GM12865 (cell line): ENCODE results near the gene CTCFL.

Experiments
- DNase-seq: peaks from one replicate; pipeline ENCODE4 v3.0.0; 2010; ENCODE audit warnings: low read depth
- H3K4me3 ChIP-seq: 2 replicates; pipeline ENCODE4 v1.5.1; 2011; ENCODE audit warnings: mild to moderate bottlenecking, low read depth, low read length, control low read depth
- CTCF ChIP-seq: IDR thresholded peaks from 2 replicates; pipeline ENCODE4 v1.5.1; 2011; ENCODE audit warnings: low read length, control low read depth, low read depth, inconsistent platforms; ENCODE audit not compliant: insufficient read depth; ENCODE audit errors: missing control alignments

The CTCFL gene

DNA sequence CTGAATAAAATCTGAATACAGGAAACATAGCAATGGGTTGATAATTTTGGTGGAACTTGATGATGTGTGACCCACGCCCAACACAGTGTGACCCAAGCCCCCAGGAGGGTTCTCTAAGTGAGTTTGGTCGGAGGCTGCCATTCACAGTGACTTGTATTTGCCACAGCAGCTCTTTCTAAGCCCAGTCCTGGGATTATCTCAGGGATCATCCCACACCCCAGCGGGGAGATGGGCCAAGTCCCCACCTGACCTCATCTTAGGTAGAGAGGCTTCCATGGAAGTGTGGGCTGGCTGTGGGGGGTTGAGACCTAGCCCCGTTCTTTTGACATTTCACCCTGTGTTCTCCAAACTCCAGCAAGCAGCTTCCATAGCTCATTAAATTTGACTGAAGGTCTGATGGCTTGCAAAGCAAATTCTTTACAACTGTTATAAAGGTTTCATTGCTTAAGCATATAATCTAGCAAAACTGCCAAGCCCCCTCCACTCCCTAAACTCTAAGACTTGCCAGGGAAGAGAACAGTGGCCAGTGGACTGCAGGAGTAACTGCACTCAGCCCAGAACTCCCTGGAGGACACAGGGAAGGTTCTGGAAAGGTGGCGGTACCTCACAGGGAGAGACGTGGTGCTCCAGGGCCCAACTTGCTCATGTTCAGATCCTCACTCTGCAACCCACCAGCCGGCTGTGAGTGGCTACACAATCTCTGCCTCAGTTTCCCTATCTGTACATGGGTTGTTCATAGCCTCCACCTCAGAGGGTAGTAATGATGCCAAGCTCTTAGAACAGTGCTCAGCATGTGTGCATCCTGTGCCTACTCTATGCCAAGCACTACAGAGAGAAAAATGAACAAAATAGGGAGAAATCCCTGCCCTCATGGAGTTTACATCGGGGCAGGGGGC is 35.0 kb upstream of the CTCFL start:
- no peak overlapping the region for H3K4me3 ChIP-seq
- no peak for TF ChIP-seq CTCF
- DNase-seq = no peak

DNA sequence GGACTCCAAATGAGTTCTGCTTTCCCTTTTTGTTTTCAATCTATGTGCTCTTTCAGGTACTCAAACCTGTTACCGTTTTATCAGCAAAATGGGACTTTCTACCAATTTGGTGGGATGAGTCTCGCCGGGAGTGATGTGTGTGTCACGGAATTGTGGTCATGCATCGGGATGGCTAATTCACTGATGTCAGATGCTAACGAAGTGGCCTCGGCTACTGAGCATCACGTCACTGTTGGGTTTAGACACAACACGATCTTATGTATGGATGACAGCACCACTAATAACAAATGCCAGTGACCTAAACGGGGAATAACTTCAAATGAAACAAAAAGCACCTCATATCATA is 34.3 kb upstream of the CTCFL start:
- TF ChIP-seq CTCF = no peak
- H3K4me3 ChIP-seq = no peak overlapping the region
- no peak for DNase-seq

- TF ChIP-seq CTCF = no peak
- no peak overlapping the region for H3K4me3 ChIP-seq
- DNase-seq = no peak
Observed at GRCh38 chr20:57558614-57559288, 33.8 kb upstream of the CTCFL start.

DNA sequence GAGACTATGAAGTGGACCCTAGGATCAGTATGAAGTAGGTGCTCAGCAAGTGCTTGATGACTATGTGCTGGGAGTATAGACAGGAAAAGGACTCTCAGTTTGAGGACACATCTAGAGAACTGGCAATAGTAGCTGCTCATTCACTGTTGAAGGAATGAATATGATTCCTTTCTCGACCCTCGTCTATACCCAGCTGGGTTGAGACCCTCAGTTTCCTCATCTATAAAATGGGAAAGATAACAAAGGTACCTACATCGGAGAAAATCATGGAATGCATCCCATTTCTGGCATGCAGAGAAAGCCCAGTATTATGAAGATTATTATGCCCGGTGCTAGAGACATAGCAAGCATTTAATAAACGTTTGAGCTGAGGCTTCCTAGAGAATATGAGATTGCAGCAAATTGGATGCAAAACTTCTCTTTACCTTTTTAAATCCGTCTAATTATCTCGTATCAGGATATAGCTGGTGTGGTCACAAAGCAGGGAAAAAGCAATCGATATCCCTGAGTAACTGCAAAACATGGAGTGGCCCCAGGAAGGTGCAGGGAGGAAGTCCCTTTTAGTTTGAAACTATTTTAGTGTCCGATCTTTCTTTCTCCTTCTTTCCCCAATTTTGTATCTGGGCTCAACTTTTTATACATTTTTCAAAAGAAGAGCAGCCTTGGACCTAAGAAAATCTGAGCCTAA is 33.1 kb upstream of the CTCFL start:
- no peak for TF ChIP-seq CTCF
- no peak overlapping the region for H3K4me3 ChIP-seq
- DNase-seq = no peak

DNA sequence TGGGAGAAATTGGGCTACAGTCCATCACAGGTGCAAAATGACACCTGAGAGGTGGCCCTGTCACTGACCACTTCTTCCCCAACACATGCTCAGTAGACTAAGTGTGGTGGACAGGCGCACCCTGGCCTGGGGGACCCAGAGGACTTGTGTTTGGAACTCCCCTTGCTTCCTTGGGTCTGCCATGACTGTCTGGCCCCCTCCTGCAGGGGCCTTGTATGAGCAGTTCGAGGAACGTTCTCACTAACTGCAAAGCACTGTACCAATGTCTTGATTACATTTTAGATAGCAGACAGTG is 32.0 kb upstream of the CTCFL start:
- no peak for TF ChIP-seq CTCF
- no peak overlapping the region for H3K4me3 ChIP-seq
- DNase-seq = no peak

- DNase-seq = no peak
- no peak for TF ChIP-seq CTCF
- no peak overlapping the region for H3K4me3 ChIP-seq
Observed at GRCh38 chr20:57555457-57556184, 30.7 kb upstream of the CTCFL start.
